PFSK-1 (cell line): ENCODE results near the gene OPCML.

ENCODE experiments used
- POLR2AphosphoS5 ChIP-seq: IDR thresholded peaks from 2 replicates; pipeline ENCODE4 v1.6.1; 2012; ENCODE audit warnings: low read depth, mild to moderate bottlenecking, control low read depth, low read length, moderate library complexity
- TAF1 ChIP-seq: IDR thresholded peaks from 2 replicates; pipeline ENCODE4 v1.6.1; 2012; ENCODE audit warnings: low read length, control low read depth, borderline replicate concordance; ENCODE audit not compliant: insufficient read depth
- TF ChIP-seq, protein P1 (sequence below), 2 experiments: IDR thresholded peaks; 2 replicates each; pipeline versions ENCODE4 v1.6.1 to v1.8.0; 2011 to 2012; ENCODE audit warnings: low read depth in 2 of 2, low read length in 2 of 2, control low read depth in 1 of 2, inconsistent platforms in 1 of 2, mild to moderate bottlenecking in 1 of 2, moderate library complexity in 1 of 2; ENCODE audit not compliant: insufficient read depth in 1 of 2

DNA sequence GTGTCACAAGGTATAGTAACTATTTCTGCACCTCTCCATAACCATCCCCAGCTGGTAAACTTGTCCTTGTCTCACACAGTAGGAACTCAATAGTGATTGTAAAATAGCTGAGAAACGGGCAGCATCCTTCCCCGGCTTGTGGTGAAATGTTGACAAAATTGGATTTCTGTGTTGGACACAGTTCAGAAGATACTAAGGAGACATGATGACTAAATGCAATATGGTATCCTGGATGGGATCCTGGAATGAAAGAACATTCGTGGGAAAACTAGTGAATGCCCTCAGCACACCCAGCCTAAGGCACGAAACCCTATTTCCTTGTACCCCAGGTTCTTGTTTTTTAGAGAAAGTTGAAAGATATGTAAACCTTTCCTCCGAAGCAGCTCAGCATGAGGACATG, 18.8 kb upstream of the OPCML start:
- TF ChIP-seq TAF1 (no peak), POLR2AphosphoS5 (no peak)
- TF ChIP-seq, protein P1, sequence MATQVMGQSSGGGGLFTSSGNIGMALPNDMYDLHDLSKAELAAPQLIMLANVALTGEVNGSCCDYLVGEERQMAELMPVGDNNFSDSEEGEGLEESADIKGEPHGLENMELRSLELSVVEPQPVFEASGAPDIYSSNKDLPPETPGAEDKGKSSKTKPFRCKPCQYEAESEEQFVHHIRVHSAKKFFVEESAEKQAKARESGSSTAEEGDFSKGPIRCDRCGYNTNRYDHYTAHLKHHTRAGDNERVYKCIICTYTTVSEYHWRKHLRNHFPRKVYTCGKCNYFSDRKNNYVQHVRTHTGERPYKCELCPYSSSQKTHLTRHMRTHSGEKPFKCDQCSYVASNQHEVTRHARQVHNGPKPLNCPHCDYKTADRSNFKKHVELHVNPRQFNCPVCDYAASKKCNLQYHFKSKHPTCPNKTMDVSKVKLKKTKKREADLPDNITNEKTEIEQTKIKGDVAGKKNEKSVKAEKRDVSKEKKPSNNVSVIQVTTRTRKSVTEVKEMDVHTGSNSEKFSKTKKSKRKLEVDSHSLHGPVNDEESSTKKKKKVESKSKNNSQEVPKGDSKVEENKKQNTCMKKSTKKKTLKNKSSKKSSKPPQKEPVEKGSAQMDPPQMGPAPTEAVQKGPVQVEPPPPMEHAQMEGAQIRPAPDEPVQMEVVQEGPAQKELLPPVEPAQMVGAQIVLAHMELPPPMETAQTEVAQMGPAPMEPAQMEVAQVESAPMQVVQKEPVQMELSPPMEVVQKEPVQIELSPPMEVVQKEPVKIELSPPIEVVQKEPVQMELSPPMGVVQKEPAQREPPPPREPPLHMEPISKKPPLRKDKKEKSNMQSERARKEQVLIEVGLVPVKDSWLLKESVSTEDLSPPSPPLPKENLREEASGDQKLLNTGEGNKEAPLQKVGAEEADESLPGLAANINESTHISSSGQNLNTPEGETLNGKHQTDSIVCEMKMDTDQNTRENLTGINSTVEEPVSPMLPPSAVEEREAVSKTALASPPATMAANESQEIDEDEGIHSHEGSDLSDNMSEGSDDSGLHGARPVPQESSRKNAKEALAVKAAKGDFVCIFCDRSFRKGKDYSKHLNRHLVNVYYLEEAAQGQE (IDR thresholded peaks at IDR 0.05; ENCODE audit: insufficient read depth in 1 of 2, low read depth in 2 of 2, low read length in 2 of 2): no peak
